Bladder microvascular endothelial cell (primary cell): ENCODE measurements around the gene TAAR9. TPM values are rescaled to one million over a fixed set of nuclear protein-coding genes. Genes with fewer than 3 reads are reported as not detected.

ENCODE experiments used
- total RNA-seq: library from RNA; depleted of rRNA; stranded (reverse); fragments of >200 nt; gene quantifications from 2 replicates; pipeline ENCODE4 v1.2.3, GENCODE V29; 2014

TAAR9 gene
- total RNA-seq, result not detected in 2 replicates

GRCh38 chr6:132537977-132538376 is at the start of gene TAAR9:
Gene TAAR9 (plus strand): TSS chr6:132538277. CDS start chr6:132538290, 13 bp downstream.

GRCh38 chr6:132512638-132513632 is 25.1 kb upstream of the TAAR9 start, which contains the start of gene STX7:
Gene STX7 (minus strand): TSS chr6:132513116. CDS start chr6:132503530, 9,586 bp downstream.

GRCh38 chr6:132552372-132552771 is 14.3 kb downstream of the TAAR9 start, which contains the start of gene TAAR8:
Gene TAAR8 (plus strand): TSS chr6:132552672. CDS start chr6:132552693, 21 bp downstream.

GRCh38 chr6:132570221-132570777 is 32.2 kb downstream of the TAAR9 start, which contains the start of gene TAAR6:
Gene TAAR6 (plus strand): TSS chr6:132570322. CDS start chr6:132570322, 0 bp downstream.

Other genes starting within 250 kb of the TAAR9 start
- gene MOXD1, start 136.8 kb upstream of the TAAR9 start, total RNA-seq, result 0.13 and 0.16 TPM in 2 replicates
- gene STX7, start 25.2 kb upstream of the TAAR9 start, total RNA-seq, result 13.9 and 46.1 TPM in 2 replicates
- gene TAAR8, start 14.4 kb downstream of the TAAR9 start, total RNA-seq, result not detected in 2 replicates
- gene TAAR6, start 32.0 kb downstream of the TAAR9 start, total RNA-seq, result not detected in 2 replicates
- gene TAAR5, start 51.5 kb downstream of the TAAR9 start, total RNA-seq, result not detected in 2 replicates
- gene TAAR2, start 86.0 kb downstream of the TAAR9 start, total RNA-seq, result not detected in 2 replicates
- not detected in 2 replicates for gene TAAR1, start 120.9 kb downstream of the TAAR9 start, total RNA-seq
- gene VNN1, start 175.8 kb downstream of the TAAR9 start, total RNA-seq, result 0.06 TPM in 1 of 2 replicates, not detected in the other
- gene VNN2, start 219.6 kb downstream of the TAAR9 start, total RNA-seq, result not detected in 2 replicates